ENCODE results near the gene TTPAL.

Gene TTPAL

DNA sequence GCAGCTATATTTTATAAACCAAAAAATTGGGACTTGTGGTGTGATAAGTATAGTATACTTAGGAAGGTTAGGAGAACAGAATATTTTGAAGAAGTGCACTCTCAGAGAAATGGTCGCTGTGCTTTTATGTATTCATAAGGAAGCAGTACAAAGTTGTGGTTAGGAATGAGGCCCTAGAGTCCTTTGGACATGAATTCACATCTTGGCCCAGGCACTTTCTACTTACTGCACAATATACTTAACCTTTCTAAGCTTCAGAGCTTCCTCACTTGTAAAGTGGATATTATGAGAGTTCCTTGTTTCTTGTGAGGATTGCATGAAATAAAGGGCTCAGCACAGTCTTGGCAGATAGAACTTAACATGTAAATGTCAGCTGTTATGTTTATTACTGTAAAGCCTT lies 67.2 kb downstream of the TTPAL start:
- no peak for DNase-seq

DNA sequence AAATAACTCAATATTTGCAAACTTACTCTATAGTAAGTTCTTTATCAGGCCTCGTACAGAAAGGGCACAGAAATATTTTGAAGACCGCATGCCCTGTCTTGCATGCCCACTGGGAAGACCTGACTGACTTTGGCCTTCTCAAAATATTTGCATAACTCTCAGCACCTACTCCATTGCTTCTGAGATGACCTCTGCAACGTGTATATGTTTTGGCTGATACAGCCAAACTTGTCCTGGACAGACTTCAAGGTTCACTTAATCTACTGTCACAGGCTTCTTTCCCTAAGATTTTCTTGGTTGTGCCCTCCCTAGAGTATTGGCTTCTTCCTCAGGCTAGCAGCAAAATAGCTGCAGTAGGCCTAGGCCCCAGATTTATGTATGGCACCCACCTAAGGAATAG lies 67.7 kb downstream of the TTPAL start:
- DNase-seq = no peak

Measured in NCI-H1105 (cell line).